Muscle of back (tissue), 11 donors: Measurements from ENCODE around the gene PRDM15. TPM values are rescaled to one million over a fixed set of nuclear protein-coding genes. Genes with fewer than 3 reads are reported as not detected.

ENCODE experiments used
- DNase-seq, 3 donors: peaks; one replicate each; pipeline versions ENCODE4 v3.0.0 to v3.0.0-alpha.2; 2013
- polyA plus RNA-seq, 10 donors: library from polyadenylated mRNA; unstranded; fragments of 120-200 nt; gene quantifications; one replicate each; pipeline ENCODE4 v1.2.1, GENCODE V29; 2013; ENCODE audit not compliant: insufficient read length in 10 of 10

PRDM15 gene
- polyA plus RNA-seq, 10 donors: 3.4 to 6.6 (median 4.2) TPM

DNA sequence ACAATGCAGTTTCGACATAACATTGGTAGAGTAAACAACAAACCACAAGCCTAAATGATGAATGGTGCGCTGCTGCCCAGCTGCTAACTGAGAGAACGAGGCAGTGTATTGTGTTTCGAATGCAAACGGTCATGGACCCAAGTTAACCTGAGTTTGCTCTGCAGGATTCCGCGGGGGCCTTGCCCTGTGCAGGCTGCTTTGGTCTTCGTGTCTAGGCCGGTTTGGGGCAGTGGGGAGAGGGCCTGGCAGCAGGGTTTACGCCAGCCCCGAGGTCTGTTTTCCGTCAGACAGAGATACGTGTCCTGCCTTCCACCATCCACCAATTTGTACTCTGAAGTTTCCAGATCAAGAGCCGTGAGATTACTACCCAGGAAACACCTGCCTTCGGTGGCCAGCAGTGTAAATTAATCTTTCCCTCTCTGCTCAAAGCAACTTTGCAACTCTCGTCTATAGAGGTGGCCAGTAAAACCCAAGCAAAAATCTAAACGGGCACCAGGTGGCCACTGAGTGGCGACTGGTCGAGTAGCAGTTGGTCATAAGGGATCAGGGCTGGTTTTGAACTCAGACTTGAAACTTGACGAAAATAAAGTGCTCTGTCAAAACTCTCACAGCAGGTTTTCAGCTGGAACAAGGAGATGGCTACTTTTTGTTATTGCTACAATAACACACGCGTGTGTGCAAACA, 6.3 kb upstream of the PRDM15 start:
- no peak for DNase-seq

DNA sequence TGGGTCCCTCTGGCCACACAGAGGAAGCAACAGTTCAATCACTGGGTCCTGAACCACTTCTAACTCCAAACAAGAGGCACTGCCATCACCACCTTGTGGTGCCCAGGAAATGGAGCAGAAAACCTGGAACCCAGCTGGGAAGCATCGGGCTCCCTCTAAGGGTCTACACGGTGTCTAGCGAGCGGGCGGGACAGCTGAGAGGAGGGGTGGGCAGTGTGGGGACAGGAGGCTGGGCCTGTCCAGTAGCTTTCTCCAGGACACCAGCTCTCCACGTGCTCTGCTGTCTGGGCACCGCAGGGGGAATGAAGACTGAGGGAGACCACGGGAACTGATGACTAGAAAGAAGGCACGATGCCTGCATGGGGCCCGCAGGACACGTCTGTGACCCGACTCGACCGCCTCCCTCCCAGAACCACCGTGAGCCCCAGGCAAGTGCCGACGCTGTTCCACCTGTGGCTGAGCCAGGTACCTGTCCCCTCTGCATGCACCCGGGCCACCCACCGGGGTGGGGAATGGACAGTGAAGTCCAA, 5.4 kb upstream of the PRDM15 start:
- no peak for DNase-seq

DNA sequence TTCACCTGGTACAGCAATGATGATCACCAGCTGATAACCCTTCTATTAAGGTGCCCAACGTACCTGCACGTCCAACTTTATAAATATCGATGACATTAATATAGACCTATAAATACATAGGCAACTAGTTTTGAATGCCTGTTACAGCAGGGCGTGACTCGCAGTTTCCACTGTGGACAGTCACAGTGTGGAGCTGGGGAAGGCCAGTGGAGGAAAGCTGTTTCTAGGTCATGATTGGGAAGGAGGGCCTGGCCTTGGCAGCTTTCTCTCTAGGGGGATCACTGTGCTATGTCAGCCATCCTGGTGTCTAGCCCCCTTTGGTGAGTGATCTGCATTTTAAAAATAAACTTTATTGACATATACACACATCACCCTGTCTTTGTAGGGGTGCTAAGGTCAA, 4.4 kb upstream of the PRDM15 start:
- DNase-seq: no peak

DNA sequence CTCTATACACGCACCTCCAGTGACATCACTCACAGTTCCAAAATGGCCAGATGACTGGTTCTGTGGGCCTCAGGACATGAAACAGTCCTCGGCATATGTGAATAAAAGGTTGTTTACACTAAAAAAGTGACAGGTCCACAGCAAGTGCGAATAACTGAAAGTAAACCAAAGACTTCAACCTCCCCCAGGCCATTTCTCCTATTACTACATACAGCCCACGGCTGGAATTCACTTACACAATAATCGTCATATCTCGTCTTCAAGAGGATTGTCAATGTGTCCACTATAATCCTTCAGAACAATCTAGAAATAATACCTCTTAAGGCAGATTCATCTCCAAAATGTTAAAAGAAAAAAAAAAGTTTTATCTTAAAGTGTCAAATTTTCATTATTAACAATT, 1.9 kb upstream of the PRDM15 start:
- no peak for DNase-seq

DNA sequence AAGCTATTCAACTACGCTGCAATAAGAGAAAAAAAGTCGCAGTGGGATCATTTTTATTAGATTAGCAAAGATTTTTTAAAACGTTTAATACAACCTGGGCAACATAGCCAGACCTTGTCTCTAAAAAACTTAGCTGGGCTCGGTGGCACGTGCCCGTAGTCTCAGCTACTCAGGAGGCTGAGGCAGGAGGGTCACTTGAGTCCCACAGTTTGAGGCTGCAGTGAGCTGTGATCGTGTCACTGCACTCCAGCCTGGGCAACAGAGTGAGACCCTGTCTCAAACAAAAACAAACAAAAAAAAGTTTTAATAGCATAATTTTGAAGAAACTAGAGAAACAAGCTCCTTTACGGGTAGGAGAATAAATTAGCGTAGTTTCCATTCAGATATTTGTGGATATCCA, 1.0 kb upstream of the PRDM15 start:
- no peak for DNase-seq

DNA sequence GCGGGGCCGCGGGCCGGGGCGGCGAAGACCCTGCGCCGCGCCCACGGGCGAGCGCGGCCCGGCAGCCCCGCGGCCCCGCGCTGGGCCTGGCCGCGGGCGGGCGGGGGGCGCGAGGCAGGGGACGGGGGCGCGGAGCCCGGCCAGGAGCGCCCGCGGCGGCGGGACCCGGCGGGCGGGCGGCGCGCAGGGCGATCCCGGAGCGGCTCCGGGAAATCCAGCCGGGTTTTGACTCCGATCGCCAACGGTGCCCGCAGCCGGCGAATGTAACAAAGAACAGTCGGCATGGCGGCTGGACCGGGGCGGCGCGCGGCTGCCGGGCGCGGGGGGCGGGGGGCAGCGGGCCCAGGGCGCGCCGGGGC, 334 bp downstream of the PRDM15 start:
- peak; percentile 84 to 92 (median 87) for DNase-seq

DNA sequence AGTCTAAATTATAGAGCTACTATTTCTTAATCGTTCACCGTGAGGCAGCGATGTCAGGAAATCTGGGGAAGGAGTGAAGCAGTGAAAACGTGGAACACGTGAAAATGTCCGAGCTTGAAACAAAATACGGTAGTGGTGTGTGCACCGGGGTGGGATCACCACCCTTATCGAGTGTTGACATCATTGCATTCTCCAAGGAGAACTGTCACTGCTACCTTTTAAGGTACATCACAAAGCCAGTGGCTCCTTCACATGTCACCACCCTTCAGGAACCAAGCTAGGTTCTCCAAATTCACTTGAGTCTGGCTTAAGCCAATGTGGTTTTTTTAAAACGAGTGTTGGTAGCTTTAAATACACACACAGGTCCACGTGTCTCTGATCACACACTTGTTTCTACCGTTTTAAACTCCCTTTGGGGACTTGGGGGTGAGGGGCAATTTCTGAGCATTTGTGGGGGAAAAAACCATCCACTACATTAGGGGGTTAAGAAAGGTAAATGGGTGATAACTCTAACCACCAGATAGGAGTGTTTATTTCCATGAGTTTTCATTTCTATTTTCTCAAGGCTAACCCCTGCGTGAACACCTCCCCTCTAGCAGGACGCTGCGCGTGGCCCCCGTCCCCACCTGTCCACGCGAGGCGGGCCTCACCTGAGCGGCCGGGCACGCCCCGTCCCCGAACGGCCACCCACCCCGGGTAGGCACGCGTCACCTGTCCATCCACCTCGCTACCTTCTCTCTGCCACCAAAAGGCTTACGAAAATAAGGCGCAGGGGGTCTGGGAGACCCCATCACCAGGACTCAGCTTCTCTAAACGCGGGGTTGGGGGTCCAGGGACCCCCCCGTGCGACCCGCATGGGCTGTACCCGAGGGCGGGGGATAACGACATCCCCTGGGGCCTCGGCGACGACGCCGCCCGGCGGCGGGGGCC, 978 bp downstream of the PRDM15 start:
- peak; percentile 23 to 71 (median 40) for DNase-seq

DNA sequence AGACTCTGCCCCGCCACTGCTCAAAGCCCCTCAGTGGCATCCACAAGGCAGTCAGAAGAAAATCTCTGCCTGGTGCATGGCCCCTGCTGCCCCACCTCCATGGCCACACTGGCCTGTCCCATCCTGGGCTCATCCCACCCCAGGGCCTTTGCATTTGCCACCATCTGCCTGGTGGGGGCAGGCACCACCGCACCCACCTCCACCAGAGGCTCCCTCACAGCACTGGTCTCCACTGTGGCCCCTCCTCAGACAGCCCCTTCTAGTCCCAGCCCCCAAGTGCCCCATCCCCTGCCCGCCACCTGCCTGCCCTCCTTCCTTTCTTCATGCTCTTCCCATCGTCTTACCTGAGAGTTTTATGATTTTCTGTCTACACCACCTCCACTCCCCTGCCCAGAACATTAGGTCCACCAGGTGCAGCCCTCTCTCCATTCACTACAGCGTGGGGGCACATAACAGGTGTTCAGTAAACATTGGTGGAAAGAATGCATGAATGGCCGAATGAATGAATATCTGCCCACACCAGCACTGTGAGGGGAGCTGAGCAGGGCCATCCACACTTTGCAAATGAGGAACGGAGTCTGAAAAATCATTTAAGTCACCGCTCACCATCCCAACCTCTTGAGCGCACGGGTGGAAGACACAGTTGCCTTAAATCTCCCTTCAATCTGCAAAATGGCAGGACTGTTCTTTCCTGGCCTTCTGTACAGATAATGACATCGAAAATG, 2.1 kb downstream of the PRDM15 start:
- DNase-seq: no peak

- no peak for DNase-seq
These were observed 2.7 kb downstream of the PRDM15 start for GRCh38 chr21:41876396-41876795.

DNA sequence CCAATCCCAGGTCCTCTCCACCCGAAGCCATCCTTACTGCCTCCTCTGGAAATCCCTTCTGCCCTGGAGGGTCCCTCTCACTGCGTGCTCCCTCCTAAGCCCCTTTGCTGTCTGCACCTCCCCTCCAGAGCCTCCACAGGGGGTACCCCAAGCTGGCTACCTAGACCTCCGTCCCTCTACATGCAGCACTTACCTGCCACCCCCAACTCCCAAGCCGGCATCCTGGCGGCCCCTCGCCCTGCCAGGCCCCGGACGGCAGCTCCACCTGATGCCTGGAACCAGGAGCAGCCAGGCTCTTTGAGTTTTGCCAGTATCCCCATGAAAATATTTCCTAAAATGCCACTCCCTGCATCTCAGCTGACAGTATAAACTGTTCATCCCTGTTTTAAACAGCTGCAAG, 4.1 kb downstream of the PRDM15 start:
- DNase-seq: no peak

- DNase-seq: no peak
These were observed 4.5 kb downstream of the PRDM15 start for GRCh38 chr21:41874611-41875010.

- DNase-seq: no peak
These were observed 5.7 kb downstream of the PRDM15 start for GRCh38 chr21:41873426-41873825.

DNA sequence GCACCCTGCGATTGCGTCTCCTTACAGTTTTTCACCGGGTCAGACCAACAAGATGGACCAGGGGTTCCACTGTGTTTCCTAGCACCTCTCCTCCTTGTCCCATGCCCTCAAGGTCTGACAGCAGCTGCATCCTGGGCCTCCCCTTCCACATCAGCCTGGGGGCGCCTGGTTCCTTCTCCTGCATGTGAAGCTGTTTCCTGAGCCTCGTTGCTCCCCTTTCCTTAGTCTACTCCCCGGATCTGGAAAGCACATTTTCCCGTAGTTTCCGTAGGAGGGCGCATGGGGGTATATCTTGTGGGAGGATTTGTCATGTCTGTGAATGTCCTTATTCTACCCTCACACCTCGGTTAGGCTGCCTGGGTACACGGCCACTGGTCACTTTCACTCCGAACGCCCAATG, 6.1 kb downstream of the PRDM15 start:
- DNase-seq: no peak

GRCh38 chr21:41871293-41872030, 7.7 kb downstream of the PRDM15 start:
- no peak for DNase-seq

DNA sequence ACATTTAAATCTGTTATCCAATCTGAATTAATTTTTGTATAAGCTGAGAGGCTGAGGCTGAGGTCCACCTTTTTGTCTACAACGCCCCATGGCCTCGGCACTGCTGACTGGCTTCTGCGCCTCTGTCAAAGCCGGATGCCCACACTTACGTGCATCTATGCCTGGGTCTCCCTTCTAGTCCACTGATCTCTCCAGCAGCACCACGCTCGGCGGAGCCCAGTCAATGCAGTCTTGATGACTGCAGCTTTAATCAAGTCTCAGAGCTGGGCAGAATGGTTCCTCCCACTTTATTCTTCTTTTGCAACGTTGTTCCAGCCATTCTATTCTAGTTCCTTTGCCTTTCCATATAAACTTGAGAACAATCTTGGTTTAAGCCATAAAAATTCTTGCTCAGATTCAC, 9.4 kb downstream of the PRDM15 start:
- no peak for DNase-seq

DNA sequence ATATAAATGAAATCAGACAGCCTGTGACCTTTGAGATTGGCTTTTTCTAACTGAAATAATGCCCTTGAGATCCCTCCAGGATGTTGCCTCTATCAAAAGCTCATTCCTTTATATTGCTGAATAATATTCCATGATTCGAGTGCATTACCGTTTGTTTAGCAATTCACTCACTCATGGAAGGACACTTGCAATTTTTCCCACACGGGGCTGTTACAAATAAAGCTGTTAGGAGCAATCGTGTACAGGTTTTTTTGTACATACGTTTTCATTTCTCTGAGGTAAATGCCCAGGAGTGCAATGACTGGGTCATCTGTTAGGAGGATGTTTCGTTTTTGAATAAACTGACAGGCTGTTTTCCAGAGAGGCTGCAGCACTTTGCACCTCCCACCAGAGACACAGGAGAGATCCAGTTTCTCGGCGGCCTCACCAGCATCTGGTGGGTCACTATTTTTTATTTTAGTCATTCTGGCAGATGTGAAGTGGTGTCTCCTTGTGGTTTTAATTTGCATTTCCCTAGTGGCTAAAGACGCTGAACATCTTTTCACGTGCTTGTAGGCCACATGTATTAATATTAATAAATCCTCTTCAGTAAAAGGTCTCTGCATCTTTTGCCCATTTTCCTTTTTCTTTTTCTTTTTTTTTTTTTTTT, 11.0 kb downstream of the PRDM15 start:
- DNase-seq: peak; percentile 43 to 77 (median 47)

GRCh38 chr21:41867313-41867712, 11.8 kb downstream of the PRDM15 start:
- DNase-seq: no peak

DNA sequence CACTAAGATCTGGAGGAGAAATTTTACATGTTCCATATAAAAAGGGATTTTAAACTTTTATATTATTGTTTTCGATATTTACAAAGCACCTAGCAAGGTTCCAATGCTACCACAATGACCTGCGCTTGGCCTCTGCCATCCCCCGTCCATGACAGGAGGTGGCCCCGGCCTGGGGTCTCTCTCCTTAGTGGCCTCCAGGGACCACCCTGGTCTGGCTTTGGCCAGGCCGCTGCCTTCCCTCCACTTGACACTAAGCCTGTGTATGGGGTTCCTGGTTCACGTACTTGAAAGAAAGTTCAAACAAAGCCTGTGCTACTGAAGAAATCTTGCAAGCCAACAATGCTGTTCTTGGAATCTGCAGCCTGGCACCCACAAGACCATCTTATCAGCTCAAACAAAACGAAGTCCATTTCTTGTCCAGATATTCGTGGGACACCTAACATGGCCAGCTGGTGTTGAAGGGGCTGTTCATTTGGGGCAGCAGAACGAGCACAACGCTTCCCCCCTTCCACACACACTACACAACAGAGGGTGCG, 12.8 kb downstream of the PRDM15 start:
- DNase-seq: no peak

- DNase-seq: no peak
These were observed 14.0 kb downstream of the PRDM15 start for GRCh38 chr21:41865002-41865777.
